ENCODE data around the gene ETV6.

The ETV6 gene

GRCh38 chr12:11769723-11770514 is 120.4 kb downstream of the ETV6 start:
- no peak for TF ChIP-seq CTCF (IDR thresholded peaks at IDR 0.05; ENCODE audit: extremely low read depth, missing control alignments)
- DNase-seq (ENCODE audit: low spot score): no peak

- TF ChIP-seq CTCF (IDR thresholded peaks at IDR 0.05; ENCODE audit: extremely low read depth, missing control alignments): no peak
- DNase-seq (ENCODE audit: low spot score): no peak
Measured at GRCh38 chr12:11771356-11771755, 121.9 kb downstream of the ETV6 start.

- no peak for TF ChIP-seq CTCF (IDR thresholded peaks at IDR 0.05; ENCODE audit: extremely low read depth, missing control alignments)
- no peak for DNase-seq (ENCODE audit: low spot score)
Measured at GRCh38 chr12:11771895-11772502, 122.5 kb downstream of the ETV6 start.

- no peak for DNase-seq (ENCODE audit: low spot score)
Measured at GRCh38 chr12:11773889-11774677, 124.6 kb downstream of the ETV6 start.

GRCh38 chr12:11774821-11775220 is 125.3 kb downstream of the ETV6 start:
- no peak for TF ChIP-seq CTCF (IDR thresholded peaks at IDR 0.05; ENCODE audit: extremely low read depth, missing control alignments)
- DNase-seq (ENCODE audit: low spot score): no peak

More at GRCh38 chr12:11773889-11774677, 124.6 kb downstream of the ETV6 start:
- no peak for TF ChIP-seq CTCF (IDR thresholded peaks at IDR 0.05; ENCODE audit: extremely low read depth, missing control alignments)

GRCh38 chr12:11776316-11776715 is 126.8 kb downstream of the ETV6 start:
- DNase-seq (ENCODE audit: low spot score): no peak
- TF ChIP-seq CTCF (IDR thresholded peaks at IDR 0.05; ENCODE audit: extremely low read depth, missing control alignments): no peak

GRCh38 chr12:11777451-11777850 is 128.0 kb downstream of the ETV6 start:
- no peak for TF ChIP-seq CTCF (IDR thresholded peaks at IDR 0.05; ENCODE audit: extremely low read depth, missing control alignments)
- DNase-seq (ENCODE audit: low spot score): no peak
